T-helper 22 cell (primary cell): ENCODE measurements around the gene KCNG2.

ENCODE experiments used
- DNase-seq: peaks from one replicate; pipeline ENCODE4 v3.0.0-alpha.2; 2020; ENCODE audit warnings: low read depth

KCNG2 gene

GRCh38 chr18:79926715-79927606 is 129.2 kb downstream of the KCNG2 start:
- DNase-seq: no peak

- no peak for DNase-seq
These were observed 130.1 kb downstream of the KCNG2 start for GRCh38 chr18:79927607-79928562.

GRCh38 chr18:79928563-79928960 is 130.8 kb downstream of the KCNG2 start:
- no peak for DNase-seq

GRCh38 chr18:79930020-79930642 is 132.4 kb downstream of the KCNG2 start:
- DNase-seq: no peak

GRCh38 chr18:79931475-79931874 is 133.7 kb downstream of the KCNG2 start:
- DNase-seq: no peak

GRCh38 chr18:79932907-79933306 is 135.2 kb downstream of the KCNG2 start:
- no peak for DNase-seq

- DNase-seq: no peak
These were observed 136.0 kb downstream of the KCNG2 start for GRCh38 chr18:79933765-79934164.

- DNase-seq: no peak
These were observed 136.8 kb downstream of the KCNG2 start for GRCh38 chr18:79934311-79935097.

GRCh38 chr18:79935098-79935480 is 137.4 kb downstream of the KCNG2 start:
- DNase-seq: no peak

GRCh38 chr18:79935499-79935898 is 137.8 kb downstream of the KCNG2 start:
- DNase-seq: no peak

GRCh38 chr18:79935925-79936324 is 138.2 kb downstream of the KCNG2 start:
- DNase-seq: no peak

- DNase-seq: no peak
These were observed 138.9 kb downstream of the KCNG2 start for GRCh38 chr18:79936641-79937040.

GRCh38 chr18:79937103-79937860 is 139.5 kb downstream of the KCNG2 start:
- no peak for DNase-seq

GRCh38 chr18:79938196-79938595 is 140.5 kb downstream of the KCNG2 start:
- DNase-seq: no peak

GRCh38 chr18:79939096-79939495 is 141.4 kb downstream of the KCNG2 start:
- DNase-seq: no peak

GRCh38 chr18:79940126-79940813 is 142.5 kb downstream of the KCNG2 start:
- DNase-seq: no peak

GRCh38 chr18:79940814-79941472 is 143.2 kb downstream of the KCNG2 start:
- DNase-seq: no peak

- no peak for DNase-seq
These were observed 143.9 kb downstream of the KCNG2 start for GRCh38 chr18:79941473-79942119.

GRCh38 chr18:79942211-79942610 is 144.5 kb downstream of the KCNG2 start:
- DNase-seq: no peak
